ENCODE results near the gene MAMSTR. TPM values are rescaled to one million over a fixed set of nuclear protein-coding genes. Genes with fewer than 3 reads are reported as not detected.
A peak's percentile ranks its signal among the peaks of the same experiment; 100 is the strongest.

The MAMSTR gene
- total RNA-seq, 1 donor from 2014 or later, result 0.57 TPM

DNA sequence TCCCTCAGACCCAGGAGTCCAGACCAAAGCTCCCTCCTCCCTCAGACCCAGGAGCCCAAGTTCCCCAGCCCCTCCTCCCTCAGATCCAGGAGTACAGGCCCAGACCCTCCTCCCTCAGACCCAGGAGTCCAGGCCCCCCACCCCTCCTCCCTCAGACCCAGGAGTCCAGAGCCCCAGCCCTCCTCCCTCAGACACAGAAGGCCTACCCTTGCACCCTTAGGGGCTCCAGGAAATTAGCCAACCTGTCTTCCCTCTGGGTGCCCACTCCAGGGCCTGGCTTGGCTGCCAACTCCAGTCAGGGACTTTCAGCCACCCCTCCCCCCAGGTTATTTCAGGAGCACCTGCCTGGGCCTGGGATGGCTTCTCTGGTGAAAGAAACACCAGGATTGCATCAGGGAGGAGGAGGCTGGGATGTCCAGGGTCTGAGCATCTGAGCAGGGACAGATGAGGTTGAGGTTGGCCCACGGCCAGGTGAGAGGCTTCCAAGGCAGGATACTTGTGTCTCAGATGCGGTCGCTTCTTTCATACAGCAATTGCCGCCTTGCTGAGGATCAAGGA, 35.6 kb upstream of the MAMSTR start, which contains the start of gene FGF21:
TSS of gene FGF21 (plus strand) at position 441 of the 558 bp plus-strand sequence. CDS start 713 bp downstream, outside the sequence.
- Histone ChIP-seq H3K79me2 (ENCODE audit: insufficient read depth, low read length) (no peaks in the 10 kb centered on the region), H3K9me3 (ENCODE audit: insufficient read depth, low read depth, low read length) (no peaks in the 10 kb centered on the region), H2AFZ (ENCODE audit: low read depth, low read length) (no peak within 1 kb of the TSS), H3K4me3 (ENCODE audit: insufficient read depth, low read depth, low read length) (no peak within 1 kb of the TSS), H3K27me3 (ENCODE audit: insufficient read depth, low read length) (peaks cover 20% of the 10 kb centered on the region), H3K27ac (ENCODE audit: low read depth, low read length) (no peak within 1 kb of the TSS), H3K36me3 (ENCODE audit: insufficient read depth, low read length) (no peaks in the 10 kb centered on the region), H3K4me1 (ENCODE audit: insufficient read depth, low read length) (peaks cover 9% of the 10 kb centered on the region), H3K9ac (ENCODE audit: low read length) (no peak within 1 kb of the TSS), H4K20me1 (ENCODE audit: insufficient read depth, low read length) (no peaks in the 10 kb centered on the region), H3K4me2 (ENCODE audit: low read length) (no peak within 1 kb of the TSS)
- Mint-ChIP-seq H3K4me1 (ENCODE audit: low read depth, unreplicated experiment) (peaks cover 3% of the 10 kb centered on the region), H3K27ac (ENCODE audit: unreplicated experiment) (peak within 1 kb of the TSS; percentile 81), H3K9me3 (ENCODE audit: unreplicated experiment) (no peaks in the 10 kb centered on the region), H3K4me3 (ENCODE audit: unreplicated experiment) (no peak within 1 kb of the TSS), H3K36me3 (ENCODE audit: low read depth, unreplicated experiment) (no peaks in the 10 kb centered on the region), H3K27me3 (ENCODE audit: low read depth, unreplicated experiment) (peaks cover 36% of the 10 kb centered on the region)
- DNase-seq (ENCODE audit: low read depth), result no peak
- no peak for FAIRE-seq
- TF ChIP-seq, protein P1, sequence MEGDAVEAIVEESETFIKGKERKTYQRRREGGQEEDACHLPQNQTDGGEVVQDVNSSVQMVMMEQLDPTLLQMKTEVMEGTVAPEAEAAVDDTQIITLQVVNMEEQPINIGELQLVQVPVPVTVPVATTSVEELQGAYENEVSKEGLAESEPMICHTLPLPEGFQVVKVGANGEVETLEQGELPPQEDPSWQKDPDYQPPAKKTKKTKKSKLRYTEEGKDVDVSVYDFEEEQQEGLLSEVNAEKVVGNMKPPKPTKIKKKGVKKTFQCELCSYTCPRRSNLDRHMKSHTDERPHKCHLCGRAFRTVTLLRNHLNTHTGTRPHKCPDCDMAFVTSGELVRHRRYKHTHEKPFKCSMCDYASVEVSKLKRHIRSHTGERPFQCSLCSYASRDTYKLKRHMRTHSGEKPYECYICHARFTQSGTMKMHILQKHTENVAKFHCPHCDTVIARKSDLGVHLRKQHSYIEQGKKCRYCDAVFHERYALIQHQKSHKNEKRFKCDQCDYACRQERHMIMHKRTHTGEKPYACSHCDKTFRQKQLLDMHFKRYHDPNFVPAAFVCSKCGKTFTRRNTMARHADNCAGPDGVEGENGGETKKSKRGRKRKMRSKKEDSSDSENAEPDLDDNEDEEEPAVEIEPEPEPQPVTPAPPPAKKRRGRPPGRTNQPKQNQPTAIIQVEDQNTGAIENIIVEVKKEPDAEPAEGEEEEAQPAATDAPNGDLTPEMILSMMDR (IDR thresholded peaks at IDR 0.05; ENCODE audit: insufficient read depth, low read depth, low read length), result no peak
- no peak for TF ChIP-seq EZH2 (IDR thresholded peaks at IDR 0.05; ENCODE audit: insufficient read depth, low read length)

DNA sequence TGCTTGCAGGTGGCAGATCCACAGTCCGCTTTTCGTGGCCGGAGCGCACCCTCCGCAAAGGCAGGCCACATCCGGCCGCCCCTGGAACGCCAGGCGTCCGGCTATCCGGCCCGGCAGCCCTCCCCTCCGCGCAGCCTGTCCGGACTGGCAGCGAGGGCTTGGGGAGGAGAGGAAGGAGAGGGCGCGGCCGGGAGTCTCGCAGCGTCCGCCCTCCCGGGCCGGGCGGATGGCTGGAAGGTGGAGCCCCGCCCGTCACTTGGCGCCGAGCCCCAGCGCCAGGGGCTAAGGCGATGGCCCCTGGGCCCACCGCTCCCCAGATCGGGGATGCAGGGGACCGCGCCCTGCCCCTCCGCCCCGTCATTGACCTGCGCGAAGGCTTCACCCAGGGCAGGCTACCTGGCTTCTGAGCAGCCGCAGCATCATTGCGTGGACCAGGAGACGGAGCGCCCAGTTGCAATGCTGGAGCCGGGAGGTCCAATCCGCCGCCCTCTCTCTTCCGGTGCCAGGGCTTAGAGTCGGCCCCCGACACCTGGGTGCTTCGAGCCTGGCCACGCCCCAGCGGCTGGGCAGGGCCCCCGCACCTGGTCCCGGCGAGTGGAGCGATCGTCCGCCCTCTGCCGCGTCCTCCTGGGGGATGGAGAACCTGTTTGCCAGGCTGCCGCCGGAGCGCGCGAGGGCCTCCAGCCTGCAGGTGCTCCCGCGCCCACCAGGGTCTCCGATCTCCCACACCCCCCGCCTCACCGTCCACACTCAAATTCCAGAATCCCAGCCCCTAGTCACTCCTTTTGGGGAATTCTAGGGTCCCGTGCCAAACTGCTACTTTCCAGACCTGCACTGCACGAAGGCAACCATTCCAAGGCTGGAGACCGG, 33.2 kb upstream of the MAMSTR start, which contains the start of gene FUT1:
TSS of gene FUT1 (minus strand) at position 146 of the 870 bp plus-strand sequence. CDS start 1,360 bp downstream, outside the sequence.
- Histone ChIP-seq H4K20me1 (ENCODE audit: insufficient read depth, low read length) (no peaks in the 10 kb centered on the region), H3K36me3 (ENCODE audit: insufficient read depth, low read length) (no peaks in the 10 kb centered on the region), H3K4me3 (ENCODE audit: insufficient read depth, low read depth, low read length) (peak within 1 kb of the TSS; percentile 33), H3K4me1 (ENCODE audit: insufficient read depth, low read length) (peaks cover 9% of the 10 kb centered on the region), H3K27me3 (ENCODE audit: insufficient read depth, low read length) (peaks cover 21% of the 10 kb centered on the region), H2AFZ (ENCODE audit: low read depth, low read length) (peak within 1 kb of the TSS; percentile 58), H3K27ac (ENCODE audit: low read depth, low read length) (no peak within 1 kb of the TSS), H3K9me3 (ENCODE audit: insufficient read depth, low read depth, low read length) (no peaks in the 10 kb centered on the region), H3K4me2 (ENCODE audit: low read length) (peak within 1 kb of the TSS; percentile 81), H3K79me2 (ENCODE audit: insufficient read depth, low read length) (no peaks in the 10 kb centered on the region), H3K9ac (ENCODE audit: low read length) (no peak within 1 kb of the TSS)
- Mint-ChIP-seq H3K4me1 (ENCODE audit: low read depth, unreplicated experiment) (peaks cover 3% of the 10 kb centered on the region), H3K27ac (ENCODE audit: unreplicated experiment) (no peak within 1 kb of the TSS), H3K4me3 (ENCODE audit: unreplicated experiment) (peak within 1 kb of the TSS; percentile 75), H3K36me3 (ENCODE audit: low read depth, unreplicated experiment) (no peaks in the 10 kb centered on the region), H3K27me3 (ENCODE audit: low read depth, unreplicated experiment) (peaks cover 32% of the 10 kb centered on the region), H3K9me3 (ENCODE audit: unreplicated experiment) (no peaks in the 10 kb centered on the region)
- DNase-seq (ENCODE audit: low read depth) (no peak), FAIRE-seq (no peak)
- peak; percentile 97 for TF ChIP-seq EZH2 (IDR thresholded peaks at IDR 0.05; ENCODE audit: insufficient read depth, low read length)
- TF ChIP-seq, protein P1 (IDR thresholded peaks at IDR 0.05; ENCODE audit: insufficient read depth, low read depth, low read length), result no peak
